HG03565 (cell line): ENCODE measurements around the gene EXOC2.

Source experiments
- ATAC-seq: cut with Tn5 transposase; IDR thresholded peaks from one replicate; pipeline ENCODE4 v1.9.1; 2021; ENCODE audit warnings: mild to moderate bottlenecking, moderate library complexity; ENCODE audit not compliant: unreplicated experiment

Gene EXOC2

GRCh38 chr6:692858-693722, at the start of gene EXOC2:
Gene EXOC2 (minus strand): TSS chr6:693139. CDS start chr6:637818, 55,321 bp downstream.
- ATAC-seq: peak; percentile 75

GRCh38 chr6:741410-742339, 48.7 kb upstream of the EXOC2 start:
- ATAC-seq: no peak

- ATAC-seq: no peak
Observed at GRCh38 chr6:736657-737446, 43.9 kb upstream of the EXOC2 start.

GRCh38 chr6:733431-734219, 40.7 kb upstream of the EXOC2 start:
- ATAC-seq: no peak

GRCh38 chr6:731924-732323, 39.0 kb upstream of the EXOC2 start:
- ATAC-seq: no peak

GRCh38 chr6:729606-730320, 36.8 kb upstream of the EXOC2 start:
- no peak for ATAC-seq

- ATAC-seq: no peak
Observed at GRCh38 chr6:727856-728255, 34.9 kb upstream of the EXOC2 start.

GRCh38 chr6:723540-723939, 30.6 kb upstream of the EXOC2 start:
- no peak for ATAC-seq

GRCh38 chr6:722608-723007, 29.7 kb upstream of the EXOC2 start:
- ATAC-seq: no peak

GRCh38 chr6:722077-722524, 29.2 kb upstream of the EXOC2 start:
- no peak for ATAC-seq

GRCh38 chr6:718345-718744, 25.4 kb upstream of the EXOC2 start:
- ATAC-seq: no peak

- no peak for ATAC-seq
Observed at GRCh38 chr6:717135-717534, 24.2 kb upstream of the EXOC2 start.

- ATAC-seq: no peak
Observed at GRCh38 chr6:715709-716491, 23.0 kb upstream of the EXOC2 start.

- no peak for ATAC-seq
Observed at GRCh38 chr6:714100-714499, 21.2 kb upstream of the EXOC2 start.

- no peak for ATAC-seq
Observed at GRCh38 chr6:713351-713750, 20.4 kb upstream of the EXOC2 start.

- no peak for ATAC-seq
Observed at GRCh38 chr6:712805-713204, 19.9 kb upstream of the EXOC2 start.

GRCh38 chr6:711925-712324, 19.0 kb upstream of the EXOC2 start:
- ATAC-seq: no peak
